HG02588 (cell line): ENCODE data around the gene WSB2.
"Not testable (repeated sequence)": the region's sequence is repeated elsewhere in the genome, so short reads cannot be mapped to it uniquely, and the experiment has no call there.

Experiments
- ATAC-seq: cut with Tn5 transposase; IDR thresholded peaks from one replicate; pipeline ENCODE4 v1.9.1; 2021; ENCODE audit warnings: mild to moderate bottlenecking, moderate library complexity; ENCODE audit not compliant: unreplicated experiment

WSB2 gene

DNA sequence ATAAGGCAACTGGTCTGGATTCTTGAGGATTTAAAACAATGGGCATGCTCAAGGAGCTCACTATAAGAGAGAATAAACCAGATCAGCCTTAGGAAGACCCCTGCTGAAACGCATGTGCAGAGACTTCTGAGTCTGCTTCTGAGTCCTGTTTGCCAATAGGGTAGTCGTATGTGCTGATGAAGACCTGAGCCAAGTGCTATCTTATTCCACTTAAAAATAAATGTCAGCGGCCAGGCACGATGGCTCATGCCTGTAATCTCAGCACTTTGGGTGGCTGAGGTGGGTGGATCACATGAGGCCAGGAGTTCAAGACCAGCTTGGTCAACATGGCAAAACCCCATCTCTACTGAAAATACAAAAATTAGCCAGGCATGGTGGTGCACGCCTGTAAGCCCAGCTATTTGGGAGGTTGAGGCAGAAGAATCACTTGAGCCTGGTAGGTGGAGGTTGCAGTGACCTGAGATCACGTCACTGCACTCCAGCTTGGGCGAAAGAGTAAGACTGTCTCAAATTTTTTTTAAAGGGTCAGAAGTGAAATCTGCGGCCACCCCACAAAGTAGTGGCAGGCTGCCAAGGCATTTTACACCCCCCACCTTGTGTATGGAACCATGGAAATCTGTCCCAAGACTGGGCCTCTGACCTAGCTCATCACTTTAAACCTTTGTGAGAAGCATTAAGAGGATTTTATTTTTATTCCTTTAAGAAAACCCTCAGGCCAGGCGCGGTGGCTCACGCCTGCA, 24.1 kb downstream of the WSB2 start:
- no peak for ATAC-seq

DNA sequence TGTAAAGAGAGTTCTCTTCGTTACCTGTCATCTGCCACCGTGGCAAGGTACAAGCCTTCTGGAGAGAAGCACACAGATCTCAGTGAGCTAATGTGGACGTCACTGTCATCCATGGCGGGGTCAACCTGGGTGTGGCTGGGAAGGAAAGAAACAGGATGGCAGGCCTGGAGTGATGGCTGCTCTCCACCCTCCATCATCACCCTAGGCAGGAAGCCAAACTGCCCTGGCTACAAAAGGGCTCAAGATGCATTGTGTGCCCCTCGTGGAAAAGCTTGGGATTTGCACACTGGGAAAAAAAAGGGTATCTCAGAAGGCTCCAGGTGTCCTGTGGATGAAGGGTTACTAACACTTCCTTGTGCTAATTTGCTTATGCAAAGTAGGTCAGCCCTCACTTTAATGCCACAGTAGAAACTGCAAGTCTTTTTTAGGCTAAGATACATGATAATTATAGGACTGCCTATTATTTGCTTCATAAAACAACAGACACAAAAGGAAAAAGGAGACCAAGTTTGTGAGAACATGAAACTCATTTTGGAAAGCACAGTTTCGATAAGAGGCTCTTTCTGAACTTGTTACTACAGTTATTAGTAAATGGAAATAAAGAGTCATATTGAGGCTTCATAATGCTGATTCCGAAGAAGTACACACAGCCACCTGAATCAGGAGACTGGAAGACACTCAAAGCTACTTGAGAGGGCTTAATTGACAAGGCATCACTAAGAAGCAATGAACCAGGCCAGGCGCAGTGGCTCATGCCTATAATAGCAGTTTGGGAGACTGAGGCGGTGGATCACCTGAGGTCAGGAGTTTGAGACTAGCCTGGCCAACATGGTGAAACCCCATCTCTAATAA, 25.6 kb downstream of the WSB2 start:
- ATAC-seq, result peak; percentile 74

- no peak for ATAC-seq
Measured at GRCh38 chr12:118034429-118035189, 26.4 kb downstream of the WSB2 start.

DNA sequence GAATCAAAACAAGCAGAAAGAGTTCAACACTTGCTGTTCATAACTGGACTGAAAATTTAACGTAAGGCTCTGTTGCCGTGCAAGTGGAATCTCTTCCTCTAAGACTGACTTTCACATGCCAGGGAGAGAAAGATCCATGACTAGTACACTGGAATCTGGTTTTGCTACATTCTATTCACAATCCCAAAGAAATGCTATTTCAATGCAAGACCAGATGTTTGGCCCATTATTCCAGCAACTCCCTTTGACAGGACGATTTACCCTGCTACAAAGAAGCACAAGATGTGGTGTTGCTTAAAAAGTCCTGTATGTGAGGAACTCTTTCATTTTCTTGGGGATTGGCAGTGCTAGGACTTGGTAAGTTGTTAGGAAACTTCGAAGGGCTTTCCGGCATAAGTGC, 27.1 kb downstream of the WSB2 start:
- ATAC-seq, result no peak

DNA sequence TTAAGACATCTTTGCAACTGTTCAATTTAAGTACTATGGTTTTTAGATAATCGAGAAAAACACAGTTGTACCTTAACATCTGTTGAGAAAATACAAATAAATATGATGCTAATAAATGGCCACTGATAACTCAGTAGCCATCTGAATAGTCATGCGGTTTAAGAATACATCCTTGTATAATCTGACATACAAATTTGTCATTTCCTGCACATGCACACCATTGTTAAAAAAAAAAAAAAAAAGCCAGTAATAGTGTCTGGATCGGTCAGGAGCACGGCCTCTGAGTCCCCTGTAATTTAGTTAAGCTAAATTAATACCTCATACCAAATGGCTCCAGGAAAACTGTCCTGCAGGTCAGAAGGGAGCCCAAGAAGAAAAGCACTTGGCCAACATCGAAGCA, 27.7 kb downstream of the WSB2 start:
- no peak for ATAC-seq

GRCh38 chr12:118032188-118032587, 28.8 kb downstream of the WSB2 start:
- no peak for ATAC-seq

GRCh38 chr12:118029166-118029565, 31.8 kb downstream of the WSB2 start:
- ATAC-seq, result no peak

GRCh38 chr12:118025168-118025567, 35.8 kb downstream of the WSB2 start:
- no peak for ATAC-seq

- ATAC-seq, result no peak
Measured at GRCh38 chr12:118023301-118023860, 37.6 kb downstream of the WSB2 start.

DNA sequence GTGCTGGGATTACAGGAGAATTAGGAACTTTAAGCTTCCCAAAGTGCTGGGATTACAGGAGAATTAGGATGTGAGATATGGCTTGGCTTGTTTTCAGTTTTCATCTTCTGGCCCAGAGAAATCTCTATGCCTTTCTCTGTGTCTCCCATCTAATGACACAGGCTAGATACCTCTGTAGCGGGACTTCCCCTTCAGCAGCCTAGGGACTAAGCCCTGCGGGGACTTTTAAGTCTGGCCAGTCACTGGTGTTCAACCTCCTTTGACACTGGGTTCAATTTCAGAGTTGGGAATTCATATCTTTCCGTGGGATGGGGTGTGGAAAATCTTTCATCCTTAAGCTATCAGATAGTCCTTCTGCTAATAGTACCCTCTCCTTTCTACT, 38.3 kb downstream of the WSB2 start:
- no peak for ATAC-seq

GRCh38 chr12:118022097-118022727, 38.8 kb downstream of the WSB2 start:
- ATAC-seq, result not testable (repeated sequence)

- ATAC-seq, result no peak
Measured at GRCh38 chr12:118020036-118020435, 40.9 kb downstream of the WSB2 start.

DNA sequence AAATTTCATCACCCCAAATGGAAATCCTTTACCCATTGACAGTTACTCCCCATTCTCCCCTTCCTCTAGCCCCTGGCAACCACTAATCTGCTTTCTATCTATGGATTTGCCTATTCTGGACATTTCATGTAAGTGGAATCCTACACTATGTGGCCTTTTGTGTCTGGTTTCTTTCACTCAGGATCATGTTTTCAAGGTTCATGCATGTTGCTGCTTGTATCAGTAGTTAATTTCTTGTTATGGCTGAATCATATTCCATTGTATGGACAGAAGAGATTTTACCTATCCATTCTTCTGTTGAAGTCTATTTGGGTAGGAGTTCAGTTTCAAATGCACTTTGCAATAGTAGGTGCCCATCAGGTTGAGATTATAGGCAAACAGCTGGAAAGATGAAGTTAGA, 43.1 kb downstream of the WSB2 start:
- no peak for ATAC-seq

DNA sequence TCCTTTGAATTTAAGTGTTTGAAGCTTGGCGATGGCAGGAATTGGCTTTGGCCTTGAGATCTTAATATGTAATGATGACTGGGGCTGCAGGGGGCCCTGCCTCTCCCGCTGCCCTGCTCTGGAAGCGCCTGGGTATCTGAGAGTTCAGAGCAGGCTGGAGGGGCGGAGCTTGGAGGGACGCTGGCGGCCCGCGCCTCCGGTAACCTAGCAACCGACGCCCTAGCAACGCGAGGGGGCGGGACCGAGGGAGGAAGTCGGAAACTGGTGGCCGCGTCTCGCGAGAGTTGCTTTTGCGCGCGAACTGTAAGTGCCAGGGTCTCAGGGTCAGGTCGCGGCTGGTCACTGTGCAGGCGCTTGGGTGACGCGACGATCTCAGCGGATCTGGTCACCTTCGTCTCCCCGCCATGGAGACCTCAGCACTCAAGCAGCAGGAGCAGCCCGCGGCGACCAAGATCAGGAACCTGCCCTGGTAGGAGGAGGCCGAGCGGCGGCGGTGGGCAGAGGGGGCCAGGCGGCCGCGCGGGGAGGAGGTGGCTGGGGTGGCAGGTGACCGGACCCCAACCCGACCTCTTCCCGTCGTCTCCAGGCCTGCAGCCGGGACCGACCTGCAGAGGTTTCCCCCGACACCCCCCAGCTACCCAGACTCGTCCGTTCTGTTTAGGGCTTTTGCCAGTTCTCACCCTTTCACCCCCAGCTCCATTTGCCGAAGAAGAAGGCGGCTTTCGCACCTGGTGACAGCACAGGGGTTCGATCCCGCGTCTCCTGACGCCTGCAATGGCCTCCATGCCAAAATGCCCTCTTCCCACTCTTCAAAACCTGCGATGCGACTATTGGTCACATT, 44.3 kb downstream of the WSB2 start, which contains the start of gene RFC5:
TSS of gene RFC5 (plus strand) at position 280 of the 841 bp plus-strand sequence. CDS start at position 405, 125 bp downstream.
- peak; percentile 98 for ATAC-seq

DNA sequence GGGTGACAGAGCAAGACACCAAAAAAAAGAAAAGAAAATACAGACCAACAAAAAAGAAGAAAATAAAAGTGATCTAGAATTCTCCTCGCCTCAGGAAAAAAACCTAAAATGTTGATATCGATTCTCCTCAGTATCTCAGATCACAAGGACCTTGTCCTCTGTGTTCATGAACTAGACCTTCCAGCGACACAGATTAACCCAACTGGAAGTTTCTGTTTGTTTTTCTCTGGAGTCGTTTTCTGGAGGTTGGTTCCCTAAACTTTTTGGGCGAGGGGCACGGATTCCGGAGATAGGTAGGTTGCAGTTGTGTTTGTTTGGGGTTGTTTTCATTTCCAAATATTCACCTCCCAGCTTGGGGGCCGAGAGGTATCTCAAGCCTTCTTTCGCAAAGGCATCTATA, 45.0 kb downstream of the WSB2 start:
- no peak for ATAC-seq

- no peak for ATAC-seq
Measured at GRCh38 chr12:118015306-118015705, 45.7 kb downstream of the WSB2 start.

DNA sequence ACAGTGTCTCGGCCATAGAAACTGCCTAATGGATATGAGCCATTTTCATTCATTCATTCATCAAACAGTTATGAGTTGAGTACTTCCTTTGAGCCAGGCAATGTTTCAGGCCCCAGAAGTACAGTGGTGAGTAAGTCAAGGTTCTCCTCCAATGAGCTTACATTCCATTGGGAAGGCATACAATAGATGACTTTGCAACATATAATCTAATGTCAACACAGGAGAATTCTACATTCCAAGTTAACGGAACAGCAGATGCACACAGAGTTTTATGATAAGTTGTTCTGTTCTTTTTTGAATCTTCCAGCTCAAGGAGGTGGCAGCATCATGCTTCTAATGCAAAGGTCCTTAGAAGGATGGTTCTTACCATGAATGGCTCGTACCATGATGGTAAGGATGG, 47.7 kb downstream of the WSB2 start:
- no peak for ATAC-seq

DNA sequence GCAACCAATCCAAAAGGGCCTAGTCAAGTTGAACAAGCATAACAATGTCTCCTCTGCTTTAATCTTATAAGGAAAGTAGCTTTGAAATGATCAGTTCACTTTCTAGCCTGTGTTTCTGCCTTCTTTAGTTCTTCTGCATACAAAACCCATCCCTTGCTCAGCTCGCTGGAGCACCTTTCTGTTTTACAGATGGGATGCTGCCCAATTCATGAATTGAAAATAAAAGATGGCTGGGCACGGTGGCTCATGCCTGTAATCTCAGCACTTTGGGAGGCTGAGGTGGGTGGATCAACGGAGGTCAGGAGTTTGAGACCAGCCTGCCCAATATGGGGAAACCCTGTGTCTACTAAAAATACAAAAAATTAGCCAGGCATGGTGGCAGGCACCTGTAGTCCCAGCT, 49.0 kb downstream of the WSB2 start:
- ATAC-seq, result no peak

DNA sequence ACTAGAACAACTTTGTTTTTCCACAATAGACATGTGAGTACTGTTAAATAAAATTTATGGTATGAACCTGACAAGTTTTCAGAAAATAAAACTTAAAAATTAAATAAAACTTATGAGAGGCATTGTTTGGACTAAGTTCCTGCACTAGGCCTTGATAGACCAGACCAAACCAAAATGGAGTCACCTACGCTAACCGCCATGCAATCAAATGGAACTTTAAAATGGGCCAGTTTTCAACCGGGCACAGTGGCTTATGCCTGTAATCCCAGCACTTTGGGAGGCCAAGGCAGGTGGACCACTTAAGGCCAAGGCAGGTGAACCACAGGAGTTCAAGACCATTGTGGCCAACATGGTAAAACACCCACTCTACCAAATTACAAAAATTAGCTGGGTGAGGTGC, 49.6 kb downstream of the WSB2 start:
- no peak for ATAC-seq

- ATAC-seq, result no peak
Measured at GRCh38 chr12:118010903-118011302, 50.1 kb downstream of the WSB2 start.
